Glomerular endothelial cell (primary cell): ENCODE data around the gene IPO8. TPM values are rescaled to one million over a fixed set of nuclear protein-coding genes. Genes with fewer than 3 reads are reported as not detected.
"Not testable (repeated sequence)": the region's sequence is repeated elsewhere in the genome, so short reads cannot be mapped to it uniquely, and the experiment has no call there.

Source experiments
- DNase-seq: peaks from one replicate; pipeline ENCODE4 v3.0.0-alpha.2; 2011; ENCODE audit warnings: low read depth, low spot score; ENCODE audit errors: extremely low read depth
- total RNA-seq: library from RNA; depleted of rRNA; stranded (reverse); fragments of >200 nt; gene quantifications from 2 replicates; pipeline ENCODE4 v1.2.3, GENCODE V29; 2015

Gene IPO8
- total RNA-seq, 1 donor from 2014 or later: 32.3 TPM

GRCh38 chr12:30613119-30613830 is 82.4 kb downstream of the IPO8 start:
- peak; percentile 37 for DNase-seq

- no peak for DNase-seq
Observed at GRCh38 chr12:30610718-30611117, 85.0 kb downstream of the IPO8 start.

GRCh38 chr12:30609819-30610218 is 85.8 kb downstream of the IPO8 start:
- not testable (repeated sequence) for DNase-seq

GRCh38 chr12:30604302-30604701 is 91.4 kb downstream of the IPO8 start:
- DNase-seq: not testable (repeated sequence)

- DNase-seq: no peak
Observed at GRCh38 chr12:30603129-30603528, 92.5 kb downstream of the IPO8 start.

- DNase-seq: no peak
Observed at GRCh38 chr12:30602678-30603077, 93.0 kb downstream of the IPO8 start.

- DNase-seq: no peak
Observed at GRCh38 chr12:30599608-30600007, 96.1 kb downstream of the IPO8 start.

GRCh38 chr12:30598889-30599288 is 96.8 kb downstream of the IPO8 start:
- no peak for DNase-seq

GRCh38 chr12:30595742-30596141 is 99.9 kb downstream of the IPO8 start:
- no peak for DNase-seq

- DNase-seq: no peak
Observed at GRCh38 chr12:30594509-30594908, 101.2 kb downstream of the IPO8 start.

- DNase-seq: not testable (repeated sequence)
Observed at GRCh38 chr12:30588572-30588971, 107.1 kb downstream of the IPO8 start.

GRCh38 chr12:30587782-30588181 is 107.9 kb downstream of the IPO8 start:
- DNase-seq: no peak

- no peak for DNase-seq
Observed at GRCh38 chr12:30585877-30586276, 109.8 kb downstream of the IPO8 start.

GRCh38 chr12:30582943-30583342 is 112.7 kb downstream of the IPO8 start:
- DNase-seq: no peak

- DNase-seq: no peak
Observed at GRCh38 chr12:30580344-30580743, 115.3 kb downstream of the IPO8 start.

Other genes starting within 250 kb of the IPO8 start
- gene CAPRIN2, start 59.1 kb upstream of the IPO8 start, total RNA-seq: 20.6 and 22.9 TPM in 2 replicates
- 31.1 and 38.7 TPM in 2 replicates for gene TSPAN11, start 230.9 kb upstream of the IPO8 start, total RNA-seq